K562 (cell line): ENCODE measurements around the gene KCNJ14. TPM values are rescaled to one million over a fixed set of nuclear protein-coding genes. Genes with fewer than 3 reads are reported as not detected.

Experiments
- BCOR ChIP-seq: fragments of 450-650 bp; IDR thresholded peaks from 2 replicates; pipeline ENCODE4 v1.6.1; 2016
- CCNT2 ChIP-seq: IDR thresholded peaks from 2 replicates; pipeline ENCODE4 v1.6.1; 2011; ENCODE audit warnings: borderline replicate concordance, low read depth, mild to moderate bottlenecking, moderate library complexity, mixed read lengths, low read length; ENCODE audit not compliant: insufficient read length; ENCODE audit errors: extremely low read depth
- CREB1 ChIP-seq, 2 experiments: sonication (generic) in 1 of 2; formaldehyde crosslinking in 1 of 2; IDR thresholded peaks; 2 replicates each; pipeline versions ENCODE4 v1.6.1 to v1.8.0; 2012 to 2022; ENCODE audit warnings: inconsistent platforms in 1 of 2, mild to moderate bottlenecking in 1 of 2, missing genetic modification reagents in 1 of 2, moderate library complexity in 1 of 2
- CTCF ChIP-seq, 3 experiments: IDR thresholded peaks in 2 of 3; conservative IDR thresholded peaks in 1 of 3; 2 replicates each; pipeline ENCODE4 v1.5.1; 2011 to 2012; ENCODE audit warnings: low read length in 3 of 3, mild to moderate bottlenecking in 3 of 3, control low read depth in 2 of 3, improper control_type of control experiment in 1 of 3, inconsistent platforms in 1 of 3, low read depth in 1 of 3, mixed read lengths in 1 of 3, moderate library complexity in 1 of 3; ENCODE audit not compliant: insufficient read depth in 2 of 3
- DLX4 ChIP-seq: fragments of 250-450 bp; sonication (Bioruptor Pico); IDR thresholded peaks from 2 replicates; pipeline ENCODE4 v1.6.1; 2021; ENCODE audit warnings: mild to moderate bottlenecking
- GATAD2A ChIP-seq: fragments of 450-650 bp; IDR thresholded peaks from 2 replicates; pipeline ENCODE4 v1.6.1; 2017
- HNRNPL ChIP-seq: fragments of 200-400 bp; formaldehyde crosslinking; IDR thresholded peaks from 2 replicates; pipeline ENCODE4 v1.6.1; 2017; ENCODE audit warnings: low read depth, mild to moderate bottlenecking, low read length
- JUNB ChIP-seq: fragments of 450-650 bp; formaldehyde crosslinking; conservative IDR thresholded peaks from 2 replicates; pipeline ENCODE4 v1.4.0; 2020; ENCODE audit warnings: mild to moderate bottlenecking
- MXD1 ChIP-seq: fragments of 250-450 bp; sonication (Bioruptor Pico); IDR thresholded peaks from 2 replicates; pipeline ENCODE4 v1.8.0; 2021; ENCODE audit warnings: borderline replicate concordance, mild to moderate bottlenecking, moderate library complexity; ENCODE audit not compliant: poor library complexity, severe bottlenecking
- MYC ChIP-seq, 2 experiments: fragments of 250-450 bp in 1 of 2; sonication (Bioruptor Pico) in 1 of 2; IDR thresholded peaks; 2 replicates each; pipeline versions ENCODE4 v1.5.1 to v1.6.1; 2012 to 2021; ENCODE audit warnings: low read depth in 2 of 2, borderline replicate concordance in 1 of 2, improper control_type of control experiment in 1 of 2, low read length in 1 of 2, mild to moderate bottlenecking in 1 of 2, moderate library complexity in 1 of 2
- NFRKB ChIP-seq: fragments of 450-650 bp; IDR thresholded peaks from 2 replicates; pipeline ENCODE4 v1.6.1; 2016; ENCODE audit warnings: low read depth
- POLR2A ChIP-seq: fragments of 450-650 bp; conservative IDR thresholded peaks from 2 replicates; pipeline ENCODE4 v1.6.1; 2016
- POLR3G ChIP-seq: IDR thresholded peaks from 2 replicates; pipeline ENCODE4 v1.6.1; 2011; ENCODE audit not compliant: insufficient read length, insufficient replicate concordance; ENCODE audit errors: extremely low read depth
- RAD51 ChIP-seq: fragments of 450-650 bp; IDR thresholded peaks from 2 replicates; pipeline ENCODE4 v1.7.1; 2016; ENCODE audit warnings: low read depth, mild to moderate bottlenecking, borderline replicate concordance
- RBM17 ChIP-seq: fragments of 200-400 bp; formaldehyde crosslinking; IDR thresholded peaks from 2 replicates; pipeline ENCODE4 v1.6.1; 2017; ENCODE audit warnings: low read depth, mild to moderate bottlenecking, low read length, borderline replicate concordance
- RNF219 ChIP-seq: fragments of 250-450 bp; sonication (Bioruptor Pico); IDR thresholded peaks from 2 replicates; pipeline ENCODE4 v1.5.0; 2022; ENCODE audit warnings: mild to moderate bottlenecking
- SAFB2 ChIP-seq: fragments of 200-400 bp; formaldehyde crosslinking; IDR thresholded peaks from 2 replicates; pipeline ENCODE4 v1.6.1; 2018; ENCODE audit warnings: borderline replicate concordance, low read length, low read depth, moderate library complexity; ENCODE audit not compliant: severe bottlenecking
- SMAD3 ChIP-seq: fragments of 450-650 bp; formaldehyde crosslinking; conservative IDR thresholded peaks from 2 replicates; pipeline ENCODE4 v1.4.0; 2020; ENCODE audit warnings: mild to moderate bottlenecking
- SMARCA5 ChIP-seq: fragments of 450-650 bp; IDR thresholded peaks from 2 replicates; pipeline ENCODE4 v1.6.1; 2016
- TGIF2 ChIP-seq: sonication (generic); formaldehyde crosslinking; IDR thresholded peaks from 2 replicates; pipeline ENCODE4 v1.8.1; 2022; ENCODE audit warnings: mild to moderate bottlenecking, missing genetic modification reagents, moderate library complexity
- ZNF143 ChIP-seq: sonication (generic); formaldehyde crosslinking; IDR thresholded peaks from 2 replicates; pipeline ENCODE4 v1.9.0; 2022; ENCODE audit warnings: mild to moderate bottlenecking, missing genetic modification reagents
- ZNF668 ChIP-seq: fragments of 250-450 bp; sonication (Bioruptor Pico); IDR thresholded peaks from 2 replicates; pipeline ENCODE4 v1.8.0; 2022; ENCODE audit warnings: mild to moderate bottlenecking, inconsistent platforms
- ZSCAN32 ChIP-seq: fragments of 450-650 bp; formaldehyde crosslinking; IDR thresholded peaks from 2 replicates; pipeline ENCODE4 v1.4.0; 2020; ENCODE audit warnings: mild to moderate bottlenecking, moderate library complexity
- polyA plus RNA-seq, 8 experiments: library from polyadenylated mRNA; depleted of rRNA in 4 of 8; stranded (reverse) in 5 of 8; unstranded in 3 of 8; fragments of >200 nt; fragmentation: Nextera tagmentation in 2 of 8; fragmentation: Illumina TruSeq in 1 of 8; extraction: Ambion mirVana in 2 of 8; extraction: Trizol in 1 of 8; gene quantifications; 2 replicates each; pipeline versions ENCODE4 v1.2.1 to v1.2.3, GENCODE V29; 2011 to 2014; ENCODE audit warnings: inconsistent platforms in 1 of 8, missing spikeins in 1 of 8
- total RNA-seq, 7 experiments: library from RNA; depleted of rRNA in 6 of 7; stranded (reverse); fragments of >200 nt in 6 of 7; fragmentation: Illumina TruSeq in 2 of 7; extraction: Trizol in 2 of 7; gene quantifications; 2 replicates each; pipeline versions ENCODE4 v1.2.1 to v1.2.3, GENCODE V29; 2011 to 2021; ENCODE audit warnings: low replicate concordance in 1 of 7

KCNJ14 gene
- total and polyA plus RNA-seq, 9 of the 15 experiments (the other 6 are each of a cell fraction or from before 2014, with no cell fraction given) = 0.15 to 1.6 (median 0.49) TPM

GRCh38 chr19:48445606-48446481 lies 9.5 kb upstream of the KCNJ14 start, which contains the start of gene GRWD1 (continued):
- no peak for TF ChIP-seq RNF219 (CRISPR knock-in tag)
- TF ChIP-seq CCNT2 = peak; percentile 41
- TF ChIP-seq RBM17 = no peak
- TF ChIP-seq SMARCA5 = no peak
- peak; percentile 94 for TF ChIP-seq TGIF2 (CRISPR knock-in tag)
- TF ChIP-seq DLX4 (CRISPR knock-in tag) = no peak
- peak; percentile 100 for TF ChIP-seq MXD1 (CRISPR knock-in tag)
- TF ChIP-seq POLR2A = peak; percentile 89
- TF ChIP-seq POLR3G = no peak
- no peak for TF ChIP-seq ZSCAN32
- TF ChIP-seq NFRKB = peak; percentile 77
- peak; percentile 94 for TF ChIP-seq ZNF143 (CRISPR knock-in tag)
- TF ChIP-seq HNRNPL = no peak
- TF ChIP-seq SMAD3 (CRISPR knock-in tag) = no peak
- TF ChIP-seq RAD51 = no peak
- TF ChIP-seq CTCF (IDR thresholded peaks at IDR 0.05 in 2 of 3, conservative IDR thresholded peaks at IDR 0.05 in 1 of 3; ENCODE audit: insufficient read depth in 2 of 3, low read depth in 1 of 3, low read length in 3 of 3) = 0 out of 6 replicates have a peak, but pooled peaks of 1 of the 3 experiments have one; percentile 22
- TF ChIP-seq JUNB (CRISPR knock-in tag) = no peak
- no peak for TF ChIP-seq BCOR
- TF ChIP-seq CREB1 (IDR thresholded peaks at IDR 0.05) = peak; percentile 91
- TF ChIP-seq CREB1 (CRISPR knock-in tag; IDR thresholded peaks at IDR 0.05) = peak; percentile 92
- peak; percentile 95 for TF ChIP-seq MYC (IDR thresholded peaks at IDR 0.05; ENCODE audit: low read depth, low read length)
- peak; percentile 96 for TF ChIP-seq MYC (CRISPR knock-in tag; IDR thresholded peaks at IDR 0.05; ENCODE audit: borderline replicate concordance, low read depth)
- TF ChIP-seq ZNF668 (CRISPR knock-in tag) = no peak
- TF ChIP-seq GATAD2A = no peak
- no peak for TF ChIP-seq SAFB2
